Activated CD4-positive, alpha-beta T cell treated with anti-CD3 and anti-CD28 coated beads for 1 hour (primary cell): ENCODE measurements around the gene CLEC18B.
A peak's percentile ranks its signal among the peaks of the same experiment; 100 is the strongest.
"Not testable (repeated sequence)": the region's sequence is repeated elsewhere in the genome, so short reads cannot be mapped to it uniquely, and the experiment has no call there.

Experiments
- DNase-seq: peaks from one replicate; pipeline ENCODE4 v3.0.0-alpha.2; 2020

Gene CLEC18B

GRCh38 chr16:74404148-74404933, 16.9 kb downstream of the CLEC18B start:
- not testable (repeated sequence) for DNase-seq

- not testable (repeated sequence) for DNase-seq
These were observed 21.0 kb downstream of the CLEC18B start for GRCh38 chr16:74400238-74400637.

GRCh38 chr16:74398212-74398895, 22.9 kb downstream of the CLEC18B start:
- not testable (repeated sequence) for DNase-seq

GRCh38 chr16:74396521-74397017, 24.7 kb downstream of the CLEC18B start:
- DNase-seq, result not testable (repeated sequence)

DNA sequence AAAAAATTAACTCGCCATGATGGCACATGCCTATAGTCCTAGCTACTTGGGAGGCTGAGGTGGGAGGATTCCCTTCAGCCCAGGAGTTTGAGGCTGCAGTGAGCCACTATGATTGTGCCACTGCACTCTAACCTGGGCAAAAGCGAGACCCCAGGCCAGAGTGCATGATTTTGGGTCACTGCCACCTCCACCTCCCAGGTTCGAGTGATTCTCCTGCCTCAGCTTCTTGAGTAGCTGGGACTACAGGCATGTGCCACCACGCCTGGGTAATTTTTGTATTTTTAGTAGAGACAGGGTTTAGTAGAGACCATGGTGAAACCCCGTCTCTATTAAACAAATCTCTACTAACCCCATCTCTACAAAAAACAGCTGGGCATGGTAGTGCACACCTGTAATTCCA, 26.7 kb downstream of the CLEC18B start:
- DNase-seq, result not testable (repeated sequence)

DNA sequence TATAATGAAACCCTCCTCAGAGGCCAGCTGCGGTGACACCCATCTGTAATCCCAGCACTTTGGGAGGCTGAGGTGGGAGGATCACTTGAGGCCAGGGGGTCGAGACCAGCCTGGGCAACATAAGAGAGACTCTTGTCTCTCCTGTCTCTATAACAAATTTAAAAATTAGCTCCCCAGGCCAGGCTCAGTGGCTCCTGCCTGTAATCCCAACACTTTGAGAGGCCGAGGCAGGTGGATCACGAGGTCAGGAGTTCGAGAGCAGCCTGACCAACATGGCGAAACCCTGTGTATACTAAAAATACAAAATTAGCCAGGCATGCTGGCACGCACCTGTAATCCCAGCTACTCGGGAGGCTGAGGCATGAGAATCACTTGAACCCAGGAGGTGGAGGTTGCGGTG, 27.1 kb downstream of the CLEC18B start:
- not testable (repeated sequence) for DNase-seq

- not testable (repeated sequence) for DNase-seq
These were observed 29.7 kb downstream of the CLEC18B start for GRCh38 chr16:74391454-74392050.

GRCh38 chr16:74382339-74383034, 38.8 kb downstream of the CLEC18B start:
- not testable (repeated sequence) for DNase-seq

- not testable (repeated sequence) for DNase-seq
These were observed 47.5 kb downstream of the CLEC18B start for GRCh38 chr16:74373847-74374184.

DNA sequence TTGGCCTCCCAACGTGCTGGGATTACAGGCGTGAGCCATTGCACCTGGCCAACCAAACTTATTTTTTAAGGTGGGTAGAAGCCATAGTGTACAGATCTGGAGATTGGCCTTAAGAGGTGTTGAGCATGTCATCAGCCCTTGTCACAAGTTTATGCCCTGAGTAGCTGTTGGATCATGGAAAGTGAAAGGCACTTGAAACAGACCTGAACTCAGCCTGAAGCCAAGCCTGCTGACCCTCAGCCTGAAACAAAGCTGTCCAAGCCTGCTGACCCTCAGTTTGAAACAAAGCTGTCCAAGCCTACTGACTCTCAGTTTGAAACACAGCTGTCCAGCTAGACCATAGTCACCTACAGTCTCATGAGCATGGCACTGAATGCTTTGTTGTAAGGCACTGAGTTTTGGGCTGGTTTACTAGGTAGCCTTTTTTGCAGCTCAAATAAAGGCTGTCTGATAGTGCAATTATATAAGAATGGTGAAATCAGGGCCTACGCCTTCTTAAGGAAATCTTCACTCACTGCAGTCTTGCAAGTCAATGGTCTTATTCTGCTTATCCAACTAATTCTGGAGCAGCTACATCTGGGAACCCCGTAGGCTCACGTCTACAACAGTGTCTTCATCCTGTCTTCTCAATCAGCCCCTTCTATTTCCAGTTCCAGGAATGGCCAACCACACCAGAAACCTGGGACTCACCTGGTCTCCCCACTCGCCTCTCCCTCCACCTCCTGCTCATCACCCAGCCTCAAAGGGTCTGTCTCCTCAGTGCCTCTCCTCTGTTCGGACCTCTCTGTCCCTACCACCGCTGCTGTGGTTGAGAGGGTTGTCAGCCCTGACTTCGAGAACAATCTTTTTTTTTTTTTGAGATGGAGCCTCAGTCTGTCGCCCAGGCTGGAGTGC, 48.1 kb downstream of the CLEC18B start:
- DNase-seq, result no peak

DNA sequence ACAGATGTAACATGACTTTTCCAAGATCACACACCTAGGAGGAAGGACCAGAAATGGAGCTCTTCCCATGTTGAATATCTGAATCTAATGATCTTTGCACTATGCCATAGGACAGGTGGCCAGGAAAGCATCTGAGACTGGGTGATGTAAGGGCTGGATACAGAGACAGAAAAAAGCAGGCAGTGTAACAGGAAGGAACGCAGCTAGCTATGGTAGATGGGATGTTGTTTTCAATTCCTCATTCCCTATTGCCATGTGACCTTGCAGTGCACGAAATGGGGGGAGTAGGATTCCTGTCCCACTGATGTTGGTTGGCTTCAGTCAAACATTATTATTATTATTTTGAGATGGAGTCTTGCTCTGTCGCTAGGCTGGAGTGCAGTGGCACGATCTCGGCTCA, 48.9 kb downstream of the CLEC18B start:
- no peak for DNase-seq

DNA sequence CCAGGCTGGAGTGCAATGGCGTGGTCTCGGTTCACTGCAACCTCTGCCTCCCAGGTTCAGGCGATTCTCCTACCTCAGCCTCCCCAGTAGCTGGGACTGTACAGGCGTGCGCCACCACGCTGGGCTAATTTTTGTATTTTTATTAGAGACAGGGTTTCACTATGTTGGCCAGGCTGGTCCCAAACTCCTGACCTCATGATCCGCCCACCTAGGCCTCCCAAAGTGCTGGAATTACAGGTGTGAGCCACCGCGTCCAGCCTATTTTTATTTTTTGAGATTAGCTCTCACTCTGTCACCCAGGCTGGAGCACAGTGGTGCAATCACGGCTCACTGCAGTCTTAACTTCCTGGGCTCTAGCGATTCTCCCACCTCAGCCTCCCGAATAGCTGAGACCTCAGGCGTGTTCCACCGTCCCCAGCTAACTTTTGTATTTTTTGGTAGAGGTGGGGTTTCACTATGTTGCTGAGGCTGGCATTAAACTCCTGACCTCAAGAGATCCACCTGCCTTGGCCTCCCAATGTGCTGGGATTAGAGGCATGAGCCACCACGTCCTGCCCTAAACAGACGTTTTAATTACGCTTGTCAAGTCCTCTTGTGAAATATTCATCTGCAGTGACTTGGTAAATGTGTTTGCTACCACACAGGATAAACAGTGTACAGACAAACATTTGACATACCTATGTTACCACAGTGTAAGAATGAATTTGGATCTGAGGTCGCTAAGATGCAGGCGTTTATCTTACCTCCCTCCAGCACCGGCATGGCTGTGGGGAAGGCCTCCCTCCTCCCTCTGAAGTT, 50.7 kb downstream of the CLEC18B start:
- not testable (repeated sequence) for DNase-seq

- peak; percentile 97 for DNase-seq
These were observed 53.0 kb downstream of the CLEC18B start for GRCh38 chr16:74368002-74368911.

GRCh38 chr16:74367469-74368001, 53.7 kb downstream of the CLEC18B start:
- DNase-seq, result not testable (repeated sequence)

GRCh38 chr16:74361646-74362610, 59.4 kb downstream of the CLEC18B start:
- DNase-seq, result not testable (repeated sequence)
